GM12873 (cell line): ENCODE measurements around the gene EQTN.

ENCODE experiments used
- TF ChIP-seq, protein P1 (sequence below): IDR thresholded peaks from 2 replicates; pipeline ENCODE4 v1.5.1; 2012; ENCODE audit warnings: low read depth, mild to moderate bottlenecking, moderate library complexity, low read length, control low read depth; ENCODE audit not compliant: insufficient read depth; ENCODE audit errors: missing control alignments

The EQTN gene

DNA sequence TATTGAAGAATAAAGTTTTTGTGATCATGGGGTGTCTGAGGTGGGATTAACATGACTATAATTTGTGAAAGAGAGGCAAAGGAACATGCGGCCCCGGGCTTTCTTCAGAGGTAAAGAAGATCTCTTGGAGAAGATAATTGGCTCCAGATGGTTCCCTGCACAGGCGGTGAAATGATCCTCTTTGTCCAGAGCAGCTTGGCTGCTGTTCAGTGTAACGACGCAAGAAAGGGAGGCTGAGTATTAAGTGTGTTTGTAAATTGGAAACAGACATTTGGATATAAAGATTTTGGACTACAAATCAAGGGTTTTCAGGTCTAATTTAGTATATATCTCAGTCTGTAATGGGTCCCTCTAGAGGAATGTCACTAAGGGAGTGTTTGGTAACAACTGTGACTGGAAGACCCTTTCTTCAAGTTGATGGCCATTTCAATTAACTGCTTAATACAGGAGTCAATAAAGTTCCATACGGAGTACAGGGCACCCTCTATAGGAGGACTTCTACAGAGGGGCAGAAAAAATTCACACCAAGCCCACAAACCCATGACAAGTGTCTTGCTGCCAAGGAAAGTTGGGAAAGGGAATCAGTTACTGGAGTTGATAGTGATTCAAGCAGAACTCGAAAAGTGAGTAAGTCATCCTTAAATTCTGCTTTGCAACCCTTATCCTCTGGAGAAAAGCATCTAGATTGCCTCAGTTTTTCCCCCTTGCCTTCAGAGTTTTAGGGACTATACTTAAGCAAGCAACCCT, 4.1 kb downstream of the EQTN start:
- TF ChIP-seq, protein P1, sequence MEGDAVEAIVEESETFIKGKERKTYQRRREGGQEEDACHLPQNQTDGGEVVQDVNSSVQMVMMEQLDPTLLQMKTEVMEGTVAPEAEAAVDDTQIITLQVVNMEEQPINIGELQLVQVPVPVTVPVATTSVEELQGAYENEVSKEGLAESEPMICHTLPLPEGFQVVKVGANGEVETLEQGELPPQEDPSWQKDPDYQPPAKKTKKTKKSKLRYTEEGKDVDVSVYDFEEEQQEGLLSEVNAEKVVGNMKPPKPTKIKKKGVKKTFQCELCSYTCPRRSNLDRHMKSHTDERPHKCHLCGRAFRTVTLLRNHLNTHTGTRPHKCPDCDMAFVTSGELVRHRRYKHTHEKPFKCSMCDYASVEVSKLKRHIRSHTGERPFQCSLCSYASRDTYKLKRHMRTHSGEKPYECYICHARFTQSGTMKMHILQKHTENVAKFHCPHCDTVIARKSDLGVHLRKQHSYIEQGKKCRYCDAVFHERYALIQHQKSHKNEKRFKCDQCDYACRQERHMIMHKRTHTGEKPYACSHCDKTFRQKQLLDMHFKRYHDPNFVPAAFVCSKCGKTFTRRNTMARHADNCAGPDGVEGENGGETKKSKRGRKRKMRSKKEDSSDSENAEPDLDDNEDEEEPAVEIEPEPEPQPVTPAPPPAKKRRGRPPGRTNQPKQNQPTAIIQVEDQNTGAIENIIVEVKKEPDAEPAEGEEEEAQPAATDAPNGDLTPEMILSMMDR: no peak

DNA sequence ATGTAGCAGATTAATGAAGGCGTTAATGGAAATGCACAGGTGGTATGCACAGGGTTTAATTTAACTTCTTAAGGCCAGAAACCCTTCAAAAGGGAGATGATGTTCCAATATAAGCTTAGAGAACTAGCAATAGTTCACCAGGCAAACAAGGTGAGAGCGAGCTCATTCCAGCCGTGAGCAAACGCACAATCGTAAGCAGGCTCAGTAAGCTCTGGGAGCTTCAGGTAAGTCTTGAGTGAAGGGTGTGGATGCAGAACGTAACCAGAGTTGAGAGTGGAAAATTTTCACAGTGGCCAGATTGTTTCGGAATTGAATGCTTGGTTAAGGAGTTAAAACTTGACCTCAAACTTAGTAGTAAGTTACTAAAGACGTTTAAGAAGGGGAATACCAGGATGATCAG, 5.7 kb downstream of the EQTN start:
- TF ChIP-seq, protein P1: no peak

DNA sequence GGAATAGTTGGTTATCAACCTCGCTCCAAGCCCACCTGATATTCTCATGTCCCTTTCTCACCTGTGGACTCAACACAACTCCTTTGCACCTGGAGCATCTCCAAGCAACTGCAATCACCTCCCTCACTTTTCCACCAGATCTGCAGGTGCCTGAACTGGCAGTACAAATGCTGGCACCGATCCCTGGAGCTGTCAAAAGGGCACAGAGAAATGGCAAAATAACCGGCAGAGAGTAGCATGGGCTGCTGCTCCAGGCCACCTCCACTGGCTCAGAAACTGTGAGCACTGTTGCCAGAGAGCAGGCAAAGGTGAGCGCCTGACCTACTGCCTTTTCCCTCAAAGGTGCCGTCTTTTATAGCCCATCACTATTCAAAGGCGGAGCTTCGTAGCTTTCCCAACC, 14.7 kb downstream of the EQTN start:
- TF ChIP-seq, protein P1: no peak

DNA sequence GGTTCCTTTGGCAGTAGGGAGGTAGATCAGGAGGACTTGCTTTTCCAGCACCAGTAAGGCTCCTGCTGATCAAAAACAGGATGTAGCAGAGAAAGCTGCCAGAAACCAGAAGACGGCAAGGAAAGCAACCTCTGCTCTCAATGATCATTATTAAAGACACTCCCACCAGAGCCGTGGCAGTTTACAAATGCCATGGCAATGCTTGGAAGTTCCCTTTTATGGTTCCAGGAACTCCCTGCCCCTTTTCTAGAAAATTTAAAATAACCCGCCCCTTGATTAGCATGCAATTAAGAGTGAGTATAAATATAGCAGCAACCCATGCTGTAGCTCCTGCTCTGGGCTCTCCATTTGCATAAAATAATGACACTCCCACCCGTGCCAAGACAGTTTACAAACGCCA, 16.1 kb downstream of the EQTN start:
- TF ChIP-seq, protein P1: no peak

DNA sequence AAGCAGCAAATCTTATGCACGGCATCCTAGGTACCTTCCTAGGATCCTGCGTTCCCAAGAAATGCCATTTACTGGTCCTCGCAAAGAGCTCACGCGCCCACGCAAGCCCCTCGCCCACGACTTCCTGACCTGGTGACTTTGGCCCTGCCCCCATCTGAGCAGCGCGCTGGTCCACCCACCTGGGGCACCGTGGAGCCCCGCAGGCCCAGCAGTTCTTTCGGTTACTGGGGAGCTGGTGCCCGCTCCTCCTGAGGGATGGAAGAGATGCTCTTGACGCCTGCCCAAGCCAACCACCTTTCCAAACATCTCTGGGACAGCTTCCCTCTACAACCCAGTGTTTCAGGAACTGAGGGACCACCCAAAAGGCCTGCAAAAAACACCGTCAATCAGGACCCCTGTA, 16.7 kb downstream of the EQTN start:
- TF ChIP-seq, protein P1: no peak

DNA sequence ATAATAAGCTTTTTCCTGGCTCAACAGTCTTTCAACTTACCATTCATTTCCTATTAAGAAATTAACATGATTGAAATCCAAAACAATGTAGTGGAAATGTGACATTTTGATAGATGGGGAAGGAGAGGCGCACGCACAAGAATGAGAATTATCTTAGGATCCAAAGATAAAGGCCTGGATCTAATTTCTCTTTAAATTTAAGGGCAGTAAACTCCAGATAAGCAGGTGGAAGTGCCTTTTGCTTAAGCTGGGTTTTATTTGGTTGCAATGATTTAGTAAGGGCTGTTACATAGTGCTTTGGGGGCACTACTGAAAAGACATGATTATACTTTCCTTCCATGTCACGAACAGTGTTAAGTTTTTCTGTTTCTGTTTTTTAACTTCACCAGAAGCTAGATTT, 17.3 kb downstream of the EQTN start:
- TF ChIP-seq, protein P1: no peak

DNA sequence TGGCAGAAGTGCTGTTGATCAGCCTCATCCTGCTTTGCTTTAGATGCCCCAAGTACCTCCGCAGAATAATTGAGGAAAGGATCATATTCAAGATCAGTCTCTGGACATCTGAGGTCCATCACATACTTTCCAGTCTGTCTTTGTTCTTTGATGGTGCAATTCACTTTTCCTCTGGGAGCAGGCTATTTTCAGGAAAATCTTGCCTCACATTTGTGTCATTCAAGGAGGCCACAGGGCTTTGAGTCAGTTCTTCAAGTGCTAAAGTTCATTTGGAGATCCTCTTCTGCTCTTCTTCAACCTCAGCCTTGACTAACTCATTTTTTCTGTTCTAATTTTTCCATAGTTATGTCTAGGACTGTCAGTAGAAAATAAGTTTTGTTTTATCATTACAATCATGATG, 18.6 kb downstream of the EQTN start:
- TF ChIP-seq, protein P1: no peak
